ENCODE data around the gene DYTN.

The DYTN gene

DNA sequence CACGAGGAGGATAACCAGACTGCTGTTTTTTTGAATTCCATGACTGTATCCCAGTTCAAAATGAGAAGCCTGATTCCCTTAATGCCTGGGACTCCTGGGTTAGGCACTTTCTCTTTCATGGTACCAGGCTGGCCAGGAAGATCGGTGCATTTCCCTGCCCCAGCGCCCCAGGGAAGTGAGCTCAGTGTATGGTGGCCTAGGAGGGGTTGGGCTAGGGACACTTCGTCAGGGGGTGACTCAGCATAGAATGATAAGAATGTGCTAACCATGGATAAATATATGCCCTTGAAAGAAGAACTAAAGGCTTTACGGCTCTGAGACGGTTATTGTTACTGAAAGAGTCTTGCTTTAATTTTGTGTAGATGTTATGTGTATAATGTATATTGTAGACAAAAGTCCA, 103.4 kb downstream of the DYTN start:
- Mint-ChIP-seq H3K27me3 (no peaks in the 10 kb centered on the region), H3K4me1 (ENCODE audit: low read depth) (no peaks in the 10 kb centered on the region), H3K27ac (no peak overlapping the region), H3K36me3 (ENCODE audit: low read depth) (no peaks in the 10 kb centered on the region), H3K4me3 (no peak overlapping the region), H3K9me3 (no peaks in the 10 kb centered on the region)
- no peak for DNase-seq

DNA sequence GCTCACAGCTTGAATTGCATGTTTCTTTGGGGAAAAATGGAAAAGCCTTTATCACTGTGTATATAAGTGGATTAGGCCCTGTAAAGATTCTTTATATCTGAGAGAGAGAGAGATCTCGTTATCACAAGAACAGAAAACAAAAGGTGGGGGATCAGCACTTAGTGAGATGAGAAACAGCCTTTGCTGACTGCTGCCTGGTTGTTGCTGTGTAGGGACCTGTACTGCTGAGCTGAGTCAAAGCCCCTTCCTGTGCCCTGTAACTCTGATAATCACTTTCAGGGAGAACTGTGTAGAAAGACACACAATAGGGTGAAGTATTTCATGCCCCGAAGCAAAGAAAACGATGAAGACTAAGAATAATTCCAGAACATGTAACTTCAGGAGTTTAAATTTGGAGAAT, 106.5 kb downstream of the DYTN start:
- Mint-ChIP-seq H3K36me3 (ENCODE audit: low read depth) (no peaks in the 10 kb centered on the region), H3K4me3 (no peak overlapping the region), H3K27ac (no peak overlapping the region), H3K27me3 (no peaks in the 10 kb centered on the region), H3K9me3 (no peaks in the 10 kb centered on the region), H3K4me1 (ENCODE audit: low read depth) (no peaks in the 10 kb centered on the region)
- DNase-seq: no peak

DNA sequence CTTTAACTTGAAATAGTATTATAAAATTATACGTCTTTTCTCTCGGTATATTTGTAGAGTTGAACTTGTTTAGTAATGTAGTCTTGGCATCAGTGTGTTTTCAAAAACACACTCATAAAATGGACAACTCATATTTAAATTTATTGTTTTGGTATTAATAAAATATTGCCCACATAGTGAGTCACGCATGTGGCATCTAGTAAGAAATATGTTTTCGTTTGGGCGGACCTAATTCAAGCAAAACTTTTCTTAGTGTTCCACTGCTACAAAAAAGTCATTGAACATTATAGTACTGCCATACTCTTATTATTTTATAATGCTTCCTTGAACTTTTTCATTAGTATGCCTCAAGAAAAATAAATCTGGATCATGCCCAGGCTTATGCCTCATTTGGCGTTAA, 107.0 kb downstream of the DYTN start:
- H3K27me3 Mint-ChIP-seq: no peaks in the 10 kb centered on the region
- no peaks in the 10 kb centered on the region for H3K4me1 Mint-ChIP-seq (ENCODE audit: low read depth)
- no peaks in the 10 kb centered on the region for H3K36me3 Mint-ChIP-seq (ENCODE audit: low read depth)
- DNase-seq: no peak
- no peak overlapping the region for H3K27ac Mint-ChIP-seq
- no peaks in the 10 kb centered on the region for H3K9me3 Mint-ChIP-seq
- no peak overlapping the region for H3K4me3 Mint-ChIP-seq

DNA sequence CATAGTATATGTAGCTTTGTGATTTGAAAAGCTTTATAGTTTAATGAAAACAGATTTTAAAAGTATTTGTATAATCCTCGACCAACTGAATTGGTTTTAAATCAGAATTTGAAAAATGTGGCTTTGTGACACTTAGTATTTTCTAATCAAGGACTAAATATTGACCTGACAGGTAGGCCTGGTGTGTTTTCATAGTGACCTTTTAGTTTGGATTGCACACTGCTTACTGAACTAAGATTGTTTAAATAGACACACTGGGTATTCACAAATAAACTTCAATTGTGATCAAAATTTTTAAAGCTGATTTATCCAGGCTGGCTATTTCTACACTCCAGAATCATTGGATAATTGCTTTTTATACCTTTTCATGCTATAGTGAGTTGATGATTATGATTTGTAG, 107.7 kb downstream of the DYTN start:
- Mint-ChIP-seq H3K4me1 (ENCODE audit: low read depth) (no peaks in the 10 kb centered on the region), H3K27me3 (peaks cover 2% of the 10 kb centered on the region), H3K36me3 (ENCODE audit: low read depth) (no peaks in the 10 kb centered on the region), H3K4me3 (no peak overlapping the region), H3K9me3 (no peaks in the 10 kb centered on the region), H3K27ac (no peak overlapping the region)
- no peak for DNase-seq

DNA sequence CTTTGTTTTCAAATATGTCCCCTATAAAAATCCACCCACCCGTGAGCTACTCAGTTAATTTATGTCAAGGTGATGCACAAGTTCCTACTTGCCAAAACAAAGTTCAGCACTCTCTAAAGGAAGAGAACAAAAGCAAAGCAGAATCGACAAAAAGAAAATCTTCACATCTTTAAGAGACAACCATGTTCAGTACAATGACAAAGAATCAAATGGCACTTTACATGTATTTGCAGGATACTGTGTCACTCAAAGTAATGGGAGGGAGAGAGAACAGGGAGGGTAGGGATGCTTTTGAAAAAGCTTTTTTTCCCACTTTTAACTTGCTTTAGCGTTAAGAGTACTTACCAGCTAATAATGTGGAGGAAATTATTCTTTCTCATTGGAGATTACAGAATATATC, 115.0 kb downstream of the DYTN start:
- Mint-ChIP-seq H3K4me1 (ENCODE audit: low read depth) (peaks cover 3% of the 10 kb centered on the region), H3K27ac (no peak overlapping the region), H3K27me3 (peaks cover 2% of the 10 kb centered on the region), H3K36me3 (ENCODE audit: low read depth) (no peaks in the 10 kb centered on the region), H3K4me3 (no peak overlapping the region), H3K9me3 (no peaks in the 10 kb centered on the region)
- DNase-seq: no peak
